ENCODE data around the gene SPOP. TPM values are rescaled to one million over a fixed set of nuclear protein-coding genes. Genes with fewer than 3 reads are reported as not detected.

SPOP gene
- total RNA-seq, 4 donors from 2014 or later = 33.7 to 73.5 (median 50.4) TPM

DNA sequence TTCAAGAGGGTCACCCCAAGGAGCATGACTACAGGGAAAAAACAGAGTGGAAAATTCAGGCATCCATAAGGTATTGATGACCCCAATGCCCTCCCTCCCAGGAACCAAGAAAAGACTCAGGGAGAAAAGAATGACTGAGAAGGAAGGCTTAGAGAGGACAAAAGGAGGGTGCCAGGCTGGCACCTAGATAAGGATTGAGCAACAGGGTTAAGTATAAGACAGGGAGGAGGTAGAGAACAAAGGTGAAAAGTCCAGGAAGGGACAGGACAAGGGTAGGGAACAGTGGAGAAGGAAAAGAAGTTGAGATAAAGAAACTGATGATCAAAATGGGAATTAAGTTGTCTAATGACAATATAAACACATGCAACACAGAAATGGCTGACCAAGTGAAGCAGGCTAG is 27.4 kb upstream of the SPOP start:
- no peak for DNase-seq (ENCODE audit: low spot score)
- TF ChIP-seq, protein P1, sequence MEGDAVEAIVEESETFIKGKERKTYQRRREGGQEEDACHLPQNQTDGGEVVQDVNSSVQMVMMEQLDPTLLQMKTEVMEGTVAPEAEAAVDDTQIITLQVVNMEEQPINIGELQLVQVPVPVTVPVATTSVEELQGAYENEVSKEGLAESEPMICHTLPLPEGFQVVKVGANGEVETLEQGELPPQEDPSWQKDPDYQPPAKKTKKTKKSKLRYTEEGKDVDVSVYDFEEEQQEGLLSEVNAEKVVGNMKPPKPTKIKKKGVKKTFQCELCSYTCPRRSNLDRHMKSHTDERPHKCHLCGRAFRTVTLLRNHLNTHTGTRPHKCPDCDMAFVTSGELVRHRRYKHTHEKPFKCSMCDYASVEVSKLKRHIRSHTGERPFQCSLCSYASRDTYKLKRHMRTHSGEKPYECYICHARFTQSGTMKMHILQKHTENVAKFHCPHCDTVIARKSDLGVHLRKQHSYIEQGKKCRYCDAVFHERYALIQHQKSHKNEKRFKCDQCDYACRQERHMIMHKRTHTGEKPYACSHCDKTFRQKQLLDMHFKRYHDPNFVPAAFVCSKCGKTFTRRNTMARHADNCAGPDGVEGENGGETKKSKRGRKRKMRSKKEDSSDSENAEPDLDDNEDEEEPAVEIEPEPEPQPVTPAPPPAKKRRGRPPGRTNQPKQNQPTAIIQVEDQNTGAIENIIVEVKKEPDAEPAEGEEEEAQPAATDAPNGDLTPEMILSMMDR (IDR thresholded peaks at IDR 0.05) = no peak
- ATAC-seq (ENCODE audit: low FRiP score) = no peak

DNA sequence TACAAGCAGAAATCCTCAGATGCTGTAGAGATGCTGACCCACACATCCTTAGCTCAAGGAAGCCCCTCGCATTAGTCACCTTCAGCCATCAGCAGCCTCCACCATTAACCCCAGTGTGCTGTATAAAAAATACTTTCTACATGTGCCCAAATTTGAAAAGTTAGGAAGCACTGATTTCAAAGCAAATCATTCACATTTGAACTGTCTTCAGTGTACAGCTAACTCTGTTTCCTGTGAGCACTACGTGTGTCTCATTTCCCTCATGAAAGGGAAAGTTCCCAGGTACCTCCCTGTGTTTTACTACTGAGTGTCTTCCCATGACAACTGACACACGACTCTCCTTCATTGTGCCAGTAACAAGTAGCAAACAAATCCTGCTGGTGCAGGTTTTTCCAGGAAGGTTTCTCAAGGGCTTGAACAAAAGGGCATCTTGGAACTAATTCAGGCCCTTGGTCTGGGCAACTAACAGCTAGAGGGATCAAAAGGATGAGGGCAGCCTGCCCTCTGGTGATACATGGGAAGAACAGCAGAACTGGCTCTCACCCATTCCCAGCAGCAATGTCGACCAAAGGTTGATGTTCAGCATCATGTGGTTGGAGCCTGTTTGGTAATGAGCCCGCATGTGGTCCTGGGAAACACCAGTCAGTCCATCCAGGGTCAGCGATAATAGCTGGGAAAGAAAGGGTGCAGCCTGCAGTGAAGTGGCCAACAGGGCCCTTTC is 25.8 kb upstream of the SPOP start:
- TF ChIP-seq, protein P1 (IDR thresholded peaks at IDR 0.05) = no peak
- no peak for ATAC-seq (ENCODE audit: low FRiP score)
- no peak for DNase-seq (ENCODE audit: low spot score)

DNA sequence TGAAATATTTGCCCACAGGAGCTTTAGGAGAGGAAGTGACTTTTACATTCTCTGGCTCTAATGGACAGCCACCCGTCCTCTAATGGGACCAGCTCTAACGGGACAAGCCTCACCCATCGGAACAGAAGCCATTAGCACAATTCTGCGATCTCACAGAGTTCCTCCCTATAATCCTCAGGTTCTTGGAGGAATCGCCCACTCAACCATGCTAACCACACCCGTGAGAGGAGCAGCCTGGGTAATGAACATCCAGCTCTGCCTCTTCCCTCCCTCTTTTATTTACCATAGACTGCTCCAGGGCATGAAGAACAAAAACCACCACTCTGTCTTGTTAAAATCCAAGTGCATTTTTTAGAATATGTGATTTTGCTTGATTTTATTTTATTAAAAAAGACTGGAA is 23.1 kb upstream of the SPOP start:
- DNase-seq (ENCODE audit: low spot score) (no peak), ATAC-seq (ENCODE audit: low FRiP score) (no peak)
- TF ChIP-seq, protein P1 (IDR thresholded peaks at IDR 0.05) = no peak

DNA sequence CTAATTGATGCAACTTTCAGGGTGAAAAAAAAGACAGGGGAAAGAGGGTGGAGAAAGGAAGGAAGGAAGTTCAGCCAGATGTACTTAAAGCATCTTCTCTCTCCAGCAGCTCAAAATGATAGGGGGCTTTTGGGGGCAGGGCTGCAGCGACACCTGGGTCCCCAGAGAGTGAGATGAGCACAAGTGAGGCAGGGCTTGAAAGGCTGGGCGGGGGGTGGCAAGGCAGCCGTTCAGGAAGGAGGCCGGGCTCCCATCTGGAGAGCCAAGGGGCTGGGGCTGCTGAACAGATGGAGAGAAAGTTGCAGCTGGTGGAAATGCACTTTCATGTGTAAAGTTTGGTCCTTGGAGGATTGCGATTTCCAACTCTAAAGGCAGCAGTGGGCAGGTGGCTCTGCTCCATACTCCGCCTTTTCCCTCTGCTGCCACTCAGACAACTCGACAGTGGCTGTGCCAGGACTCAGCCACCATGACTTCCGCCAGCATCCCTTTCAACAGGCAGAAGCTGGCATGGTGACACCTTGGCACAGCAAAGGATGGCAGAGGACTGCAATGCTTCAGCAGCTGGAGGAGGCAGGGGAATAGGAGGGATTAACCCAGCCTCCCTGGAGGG is 22.2 kb upstream of the SPOP start:
- ATAC-seq (ENCODE audit: low FRiP score) (no peak), DNase-seq (ENCODE audit: low spot score) (no peak)
- TF ChIP-seq, protein P1 (IDR thresholded peaks at IDR 0.05) = no peak

DNA sequence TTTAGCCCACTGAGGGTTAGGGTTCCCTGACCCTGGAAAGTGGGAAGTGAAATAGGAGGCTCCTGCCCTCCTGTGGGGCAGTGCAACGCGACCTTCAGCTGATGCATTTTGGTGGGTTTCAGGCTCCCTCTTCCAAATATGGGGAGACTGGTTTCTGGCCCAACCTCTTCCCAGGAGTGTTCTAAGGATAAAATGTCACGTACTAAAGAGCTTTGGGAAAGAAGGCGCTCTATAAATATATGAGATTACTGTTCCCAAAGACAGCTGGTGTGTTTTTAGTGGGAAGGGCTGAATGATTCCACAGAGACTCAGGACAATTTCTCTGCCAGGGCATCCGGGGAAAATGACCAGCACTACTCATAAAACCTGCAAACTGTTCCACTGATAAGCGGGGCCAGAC is 20.1 kb upstream of the SPOP start:
- DNase-seq (ENCODE audit: low spot score) = no peak
- no peak for ATAC-seq (ENCODE audit: low FRiP score)
- TF ChIP-seq, protein P1 (IDR thresholded peaks at IDR 0.05) = no peak

DNA sequence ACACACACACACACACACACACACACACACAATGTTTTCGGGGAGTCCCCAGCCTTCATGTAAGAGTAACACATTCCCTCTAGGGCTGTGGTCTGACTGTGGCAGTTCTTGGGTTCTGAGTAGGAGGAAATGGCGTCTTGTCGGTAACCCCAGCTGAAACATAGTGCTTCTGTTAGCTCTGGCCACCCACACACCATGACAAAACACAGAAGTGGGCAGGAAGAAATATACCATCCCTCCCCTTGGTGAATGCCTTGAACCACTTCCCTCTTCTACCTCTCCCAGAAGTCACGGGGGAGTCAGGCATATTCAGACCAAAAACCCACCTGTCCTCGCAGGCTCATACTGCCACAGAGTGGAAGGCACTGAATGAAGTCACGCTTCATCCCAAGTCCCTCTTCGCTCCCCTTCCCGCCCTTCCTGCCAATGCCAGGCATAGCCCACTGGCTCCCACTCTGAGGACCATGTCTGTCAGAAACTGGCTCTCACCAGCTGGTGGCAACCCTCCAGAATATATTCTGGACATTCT is 18.4 kb upstream of the SPOP start:
- TF ChIP-seq, protein P1 (IDR thresholded peaks at IDR 0.05) = no peak
- DNase-seq (ENCODE audit: low spot score) = no peak
- ATAC-seq (ENCODE audit: low FRiP score) = no peak

All from omental fat pad (tissue), 4 donors.